Dendritic cell treated with granulocyte-macrophage colony-stimulating factor and Interleukin-4, amounts not matched to agents 40 ng/mL and 50 ng/mL, for 4 days (primary cell): ENCODE data around the gene LCN10.
A peak's percentile ranks its signal among the peaks of the same experiment; 100 is the strongest.

ENCODE experiments used
- H3K27ac Mint-ChIP-seq: one replicate; pipeline ENCODE4 v1.8.0; 2022; ENCODE audit warnings: mild to moderate bottlenecking, mixed read lengths
- H3K27me3 Mint-ChIP-seq: one replicate; pipeline ENCODE4 v1.8.0; 2022; ENCODE audit warnings: mild to moderate bottlenecking, mixed read lengths
- H3K36me3 Mint-ChIP-seq: one replicate; pipeline ENCODE4 v1.8.0; 2022; ENCODE audit warnings: low read depth, mixed read lengths
- H3K4me1 Mint-ChIP-seq: one replicate; pipeline ENCODE4 v1.8.0; 2022; ENCODE audit warnings: low read depth, mixed read lengths
- H3K4me3 Mint-ChIP-seq: one replicate; pipeline ENCODE4 v1.8.0; 2022; ENCODE audit warnings: mild to moderate bottlenecking, moderate library complexity, mixed read lengths
- H3K9me3 Mint-ChIP-seq: one replicate; pipeline ENCODE4 v1.8.0; 2022; ENCODE audit warnings: mixed read lengths
- intact Hi-C: fragments of 100-400 bp; cut with micrococcal nuclease; formaldehyde crosslinking; loops from one replicate; pipeline ENCODE4 v1.15.0; 2022

Gene LCN10

DNA sequence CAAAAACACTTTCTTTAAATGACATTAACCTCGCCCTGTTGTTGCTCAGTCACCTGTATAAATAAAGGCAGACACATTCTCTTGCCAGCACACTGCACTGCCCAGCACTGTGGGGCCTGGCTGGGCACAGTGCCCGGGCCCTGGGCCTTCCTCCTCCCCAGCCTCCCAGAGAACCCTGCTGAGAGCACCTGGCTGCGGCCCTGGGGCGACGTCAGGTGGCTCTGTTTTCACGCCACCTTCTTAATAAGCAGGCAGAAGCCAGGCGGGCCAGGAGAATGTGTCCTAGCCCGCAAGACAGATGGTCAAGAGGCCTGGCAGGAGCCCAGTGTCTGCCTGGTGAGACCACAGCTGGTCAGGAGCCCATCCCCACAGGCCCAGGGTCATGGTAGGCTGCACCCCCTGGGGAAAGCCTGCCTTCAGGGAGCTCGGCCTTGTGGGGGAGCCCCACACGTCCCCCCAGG is 47.3 kb downstream of the LCN10 start:
- H3K36me3 Mint-ChIP-seq = no peaks in the 10 kb centered on the region
- intact Hi-C loops = no loop called here
- H3K27me3 Mint-ChIP-seq = peaks cover 12% of the 10 kb centered on the region
- H3K9me3 Mint-ChIP-seq = no peaks in the 10 kb centered on the region
- peaks cover 52% of the 10 kb centered on the region for H3K4me1 Mint-ChIP-seq
- H3K4me3 Mint-ChIP-seq = no peak overlapping the region
- H3K27ac Mint-ChIP-seq = no peak overlapping the region

DNA sequence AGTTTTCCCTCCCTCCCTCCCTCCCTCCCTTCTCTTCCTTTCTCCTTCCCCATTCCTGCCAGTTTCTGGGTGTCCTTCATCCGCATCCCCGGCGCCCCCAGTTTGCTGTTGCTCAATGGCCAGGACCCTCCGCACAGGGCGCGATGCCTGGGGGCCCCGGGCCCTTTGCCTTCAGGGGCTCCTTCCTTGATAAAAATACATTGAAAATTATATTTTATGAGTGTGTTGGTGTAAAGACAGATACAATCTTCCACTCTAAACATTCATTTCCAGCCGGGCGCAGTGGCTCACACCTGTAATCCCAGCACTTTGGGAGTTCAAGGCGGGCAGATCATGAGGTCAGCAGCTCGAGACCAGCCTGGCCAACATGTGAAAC is 47.9 kb downstream of the LCN10 start:
- Mint-ChIP-seq H3K4me1 (peaks cover 46% of the 10 kb centered on the region), H3K4me3 (no peak overlapping the region), H3K27ac (no peak overlapping the region), H3K36me3 (no peaks in the 10 kb centered on the region), H3K27me3 (peaks cover 12% of the 10 kb centered on the region), H3K9me3 (no peaks in the 10 kb centered on the region)
- intact Hi-C loops = no loop called here

DNA sequence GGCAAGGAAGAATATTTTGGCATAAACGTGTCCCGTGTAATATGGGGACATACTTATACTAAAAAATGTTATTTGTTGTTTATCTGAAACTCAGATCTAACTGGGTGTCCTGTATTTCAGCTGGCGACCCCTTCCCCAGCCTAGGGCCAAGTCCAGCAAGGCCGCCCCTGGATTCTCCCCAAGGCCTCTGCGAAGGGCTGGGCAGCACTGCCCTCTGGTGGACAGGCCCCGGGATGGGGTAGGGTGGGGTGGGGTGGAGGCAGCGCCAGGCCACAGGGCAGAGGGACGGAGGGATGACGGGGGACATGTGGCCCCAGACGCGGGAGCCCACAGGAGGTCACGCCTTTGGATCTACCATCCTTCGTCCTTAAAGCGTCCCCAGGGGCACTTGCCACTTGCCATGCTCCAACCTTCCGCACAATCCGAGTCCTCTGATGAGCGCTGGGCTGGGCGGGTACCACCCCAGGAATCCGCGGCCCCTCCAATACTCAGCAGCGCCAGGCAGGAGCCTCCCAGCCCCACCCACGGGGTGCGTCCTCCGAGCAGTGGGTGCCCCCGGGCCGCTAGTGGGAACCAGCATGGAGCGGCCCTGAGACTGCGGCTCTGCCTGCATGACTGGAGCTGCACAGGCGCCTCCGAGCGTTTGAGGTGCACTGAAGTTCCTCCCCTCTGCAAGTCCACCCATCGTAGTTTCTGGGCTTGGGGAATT is 48.4 kb downstream of the LCN10 start:
- intact Hi-C loops = no loop called here
- Mint-ChIP-seq H3K36me3 (no peaks in the 10 kb centered on the region), H3K4me1 (peaks cover 48% of the 10 kb centered on the region), H3K4me3 (no peak overlapping the region), H3K27me3 (peaks cover 12% of the 10 kb centered on the region), H3K27ac (no peak overlapping the region), H3K9me3 (no peaks in the 10 kb centered on the region)

DNA sequence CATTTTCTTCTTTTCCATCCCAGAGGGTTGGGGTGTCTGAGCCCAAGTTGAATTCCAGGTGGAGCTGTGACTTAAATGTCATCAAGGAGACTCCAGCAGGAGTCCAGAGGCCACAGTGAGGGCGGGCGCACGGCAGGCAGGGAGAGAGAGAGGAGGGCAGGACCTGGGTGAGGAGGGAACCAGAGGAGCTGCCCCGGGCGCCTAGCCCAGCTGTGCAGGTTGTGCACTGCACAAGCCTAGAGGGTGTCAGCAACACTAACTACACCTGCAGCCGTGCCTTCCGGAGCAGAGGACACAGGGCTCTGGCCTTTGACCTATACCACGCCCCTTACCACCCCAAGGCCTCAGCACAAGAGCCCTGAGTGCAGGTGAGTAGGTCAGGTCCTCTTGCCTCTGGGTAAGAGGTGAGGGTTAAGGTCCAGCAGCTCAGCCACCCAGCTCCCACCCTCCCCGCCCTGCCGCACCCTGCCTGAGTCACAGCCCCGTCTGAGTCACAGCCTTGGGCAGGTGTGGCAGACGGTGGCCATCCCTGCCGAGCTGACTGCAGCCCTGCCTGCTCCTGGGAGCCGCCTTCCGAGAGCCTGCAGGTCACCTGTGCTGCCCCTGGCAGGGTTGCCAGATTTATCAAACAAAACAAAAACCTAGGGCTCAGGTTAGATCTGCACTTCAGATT is 49.1 kb downstream of the LCN10 start:
- peaks cover 51% of the 10 kb centered on the region for H3K4me1 Mint-ChIP-seq
- intact Hi-C loops = no loop called here
- H3K36me3 Mint-ChIP-seq = no peaks in the 10 kb centered on the region
- no peak overlapping the region for H3K27ac Mint-ChIP-seq
- H3K4me3 Mint-ChIP-seq = no peak overlapping the region
- peaks cover 10% of the 10 kb centered on the region for H3K27me3 Mint-ChIP-seq
- H3K9me3 Mint-ChIP-seq = no peaks in the 10 kb centered on the region

- Mint-ChIP-seq H3K27me3 (peaks cover 10% of the 10 kb centered on the region), H3K4me3 (no peak overlapping the region), H3K36me3 (no peaks in the 10 kb centered on the region), H3K27ac (no peak overlapping the region), H3K9me3 (no peaks in the 10 kb centered on the region), H3K4me1 (peaks cover 51% of the 10 kb centered on the region)
- intact Hi-C loops = no loop called here
Observed at GRCh38 chr9:136693135-136693489, 49.6 kb downstream of the LCN10 start.

DNA sequence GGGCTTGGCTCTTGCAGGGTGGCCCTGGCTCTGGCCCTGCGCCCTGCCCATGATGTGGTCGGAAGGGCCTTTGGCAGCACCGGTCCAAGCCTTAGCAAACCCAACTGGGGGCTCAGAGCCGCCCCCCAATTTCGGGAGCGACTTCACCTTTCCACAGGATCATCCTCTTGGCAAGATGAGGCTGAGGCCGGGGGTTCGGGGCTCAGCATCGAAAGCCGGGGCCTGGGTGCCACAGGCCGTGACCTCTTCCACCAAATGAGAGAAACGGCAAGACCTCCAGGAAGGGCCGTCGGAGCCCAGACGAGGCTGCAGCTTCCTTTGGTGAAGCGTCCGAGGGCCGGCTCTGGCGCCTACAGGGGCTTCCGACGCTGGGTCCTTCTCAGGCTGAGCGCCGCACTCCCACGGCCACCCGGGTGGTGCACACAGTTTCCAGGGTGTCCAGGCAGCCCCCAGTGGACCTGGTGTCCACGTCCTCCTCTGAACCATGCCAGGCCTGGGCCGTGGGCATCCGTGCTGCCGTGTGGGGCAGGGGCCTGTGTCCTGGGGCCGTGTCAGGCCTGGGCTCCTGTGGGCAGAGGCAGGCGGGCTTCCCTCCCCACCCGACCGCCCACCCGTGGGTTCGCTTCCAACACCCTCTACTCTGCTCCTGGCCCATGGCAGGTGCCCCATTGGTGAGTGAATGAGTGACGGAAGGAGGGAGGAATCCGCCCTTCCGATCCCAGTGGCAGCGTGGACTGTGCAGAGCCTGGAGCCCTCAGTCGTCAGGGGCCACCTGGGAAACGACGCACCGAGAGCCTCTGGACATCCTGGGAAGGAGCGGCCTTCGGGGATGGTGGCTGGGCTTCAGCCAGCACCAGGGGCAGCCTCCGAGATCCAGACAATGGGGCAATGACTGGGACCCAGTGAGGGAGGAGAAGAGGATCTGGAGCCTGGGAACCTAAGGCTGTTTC is 50.3 kb downstream of the LCN10 start:
- H3K36me3 Mint-ChIP-seq = no peaks in the 10 kb centered on the region
- peaks cover 10% of the 10 kb centered on the region for H3K27me3 Mint-ChIP-seq
- no peak overlapping the region for H3K27ac Mint-ChIP-seq
- no peaks in the 10 kb centered on the region for H3K9me3 Mint-ChIP-seq
- H3K4me1 Mint-ChIP-seq = peaks cover 48% of the 10 kb centered on the region
- no peak overlapping the region for H3K4me3 Mint-ChIP-seq
- intact Hi-C loops = no loop called here

DNA sequence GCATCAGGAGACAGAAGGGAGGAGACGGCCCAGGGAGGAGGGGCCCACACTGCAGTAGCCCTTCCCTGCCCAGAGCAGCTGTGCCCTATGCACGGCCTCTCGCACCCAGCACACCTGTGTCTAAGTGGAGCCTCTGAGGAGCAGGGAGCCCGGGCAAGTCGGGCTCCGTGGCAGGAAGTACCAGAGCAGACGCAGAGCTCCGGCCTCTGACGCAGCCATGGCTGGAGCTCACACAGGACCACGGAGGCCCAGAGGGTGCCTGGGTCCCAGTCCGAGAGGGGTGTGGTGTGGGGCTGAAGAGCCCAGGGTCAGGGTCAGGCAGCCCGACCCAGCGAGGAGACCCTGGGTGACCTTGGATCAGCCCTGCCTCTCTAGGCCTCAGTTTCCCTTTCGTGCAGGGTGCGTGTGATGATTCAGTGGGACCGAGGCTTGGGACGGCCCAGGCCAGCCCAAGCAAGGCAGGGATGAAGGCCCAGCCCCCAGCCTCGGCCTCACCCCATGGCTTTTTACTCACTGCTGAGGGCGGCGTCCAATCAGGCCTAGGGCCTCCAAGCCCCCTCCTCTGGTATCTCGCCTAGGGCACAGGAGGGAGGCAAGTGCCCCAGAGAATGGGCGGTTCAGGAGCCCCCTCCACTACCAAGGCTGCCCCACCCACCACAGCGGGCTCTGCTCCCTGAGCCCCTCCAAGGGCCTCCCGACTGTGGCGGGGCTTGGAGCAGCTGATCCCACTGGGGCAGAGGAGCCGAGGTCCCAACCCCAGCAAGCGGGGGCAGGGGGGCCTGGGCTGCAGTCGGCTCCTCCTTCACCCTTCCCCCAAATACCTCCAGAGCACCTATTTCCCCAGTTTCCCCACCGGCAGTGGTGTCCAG is 51.2 kb downstream of the LCN10 start:
- H3K36me3 Mint-ChIP-seq = peaks cover 1% of the 10 kb centered on the region
- intact Hi-C loops = no loop called here
- peaks cover 41% of the 10 kb centered on the region for H3K4me1 Mint-ChIP-seq
- peak overlapping the region; percentile 49 for H3K27ac Mint-ChIP-seq
- H3K27me3 Mint-ChIP-seq = peaks cover 10% of the 10 kb centered on the region
- H3K9me3 Mint-ChIP-seq = no peaks in the 10 kb centered on the region
- no peak overlapping the region for H3K4me3 Mint-ChIP-seq

DNA sequence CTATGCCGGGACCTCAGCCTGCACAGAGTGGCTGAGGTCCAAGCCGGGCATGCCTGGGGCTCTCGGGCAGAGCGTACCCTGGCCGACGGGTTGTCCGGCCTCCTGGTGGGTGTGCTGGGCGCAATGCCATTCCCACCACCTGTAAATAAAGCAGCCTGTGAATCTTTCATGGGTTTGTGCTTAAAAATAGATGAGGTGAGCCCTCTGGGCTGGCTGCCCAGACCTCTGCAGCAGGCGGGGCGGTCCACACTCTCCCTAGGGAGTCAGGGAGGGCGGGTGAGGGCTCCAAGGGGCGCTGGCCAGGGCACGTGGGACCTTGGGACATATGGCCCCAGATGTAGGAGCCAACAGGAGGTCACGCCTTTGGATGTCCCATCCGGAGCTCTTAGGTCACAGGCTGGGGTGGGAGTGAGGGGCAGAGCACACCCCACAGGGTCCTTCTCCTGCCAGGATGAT is 51.9 kb downstream of the LCN10 start:
- intact Hi-C loops = no loop called here
- Mint-ChIP-seq H3K27ac (peak overlapping the region; percentile 49), H3K36me3 (peaks cover 8% of the 10 kb centered on the region), H3K4me3 (no peak overlapping the region), H3K27me3 (peaks cover 10% of the 10 kb centered on the region), H3K9me3 (no peaks in the 10 kb centered on the region), H3K4me1 (peaks cover 39% of the 10 kb centered on the region)

GRCh38 chr9:136690104-136690805 is 52.5 kb downstream of the LCN10 start:
- Mint-ChIP-seq H3K27ac (no peak overlapping the region), H3K4me1 (peaks cover 44% of the 10 kb centered on the region)

DNA sequence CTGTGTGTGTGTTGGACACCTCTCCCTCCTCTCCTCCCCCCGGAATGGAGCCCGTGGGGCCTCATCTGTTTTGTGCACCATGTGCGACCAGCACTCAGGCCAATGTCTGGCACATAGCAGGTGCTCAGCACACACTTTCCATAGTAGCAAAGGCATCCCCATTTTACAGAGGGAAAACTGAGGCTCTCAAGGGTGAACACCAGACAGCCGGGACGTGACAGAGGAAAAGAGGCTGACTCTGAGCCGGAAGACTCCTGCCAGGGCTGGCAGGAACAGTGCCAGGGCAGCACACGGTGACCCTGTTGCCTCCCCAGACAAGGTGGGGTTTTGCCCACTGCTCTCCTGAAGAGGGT is 53.7 kb downstream of the LCN10 start:
- Mint-ChIP-seq H3K4me3 (no peak overlapping the region), H3K4me1 (peaks cover 50% of the 10 kb centered on the region), H3K9me3 (no peaks in the 10 kb centered on the region), H3K36me3 (peaks cover 12% of the 10 kb centered on the region), H3K27ac (peak overlapping the region; percentile 82), H3K27me3 (peaks cover 9% of the 10 kb centered on the region)
- intact Hi-C loops = loop anchor here (5.0 kb wide), 1 partner anchor 38 kb away; no protein-coding TSS in a partner anchor

More at GRCh38 chr9:136690104-136690805, 52.5 kb downstream of the LCN10 start:
- Mint-ChIP-seq H3K27me3 (peaks cover 10% of the 10 kb centered on the region), H3K36me3 (peaks cover 12% of the 10 kb centered on the region), H3K9me3 (no peaks in the 10 kb centered on the region), H3K4me3 (no peak overlapping the region)
- intact Hi-C loops = no loop called here

- Mint-ChIP-seq H3K4me1 (peaks cover 49% of the 10 kb centered on the region), H3K4me3 (peak overlapping the region; percentile 44), H3K36me3 (peaks cover 17% of the 10 kb centered on the region), H3K27ac (peak overlapping the region; percentile 82), H3K27me3 (peaks cover 9% of the 10 kb centered on the region), H3K9me3 (no peaks in the 10 kb centered on the region)
- intact Hi-C loops = loop anchor here (5.0 kb wide), 1 partner anchor 39 kb away; no protein-coding TSS in a partner anchor
Observed at GRCh38 chr9:136688274-136689107, 54.2 kb downstream of the LCN10 start.
